GM23338 (cell line): ENCODE results near the gene GALE. TPM values are rescaled to one million over a fixed set of nuclear protein-coding genes. Genes with fewer than 3 reads are reported as not detected.

ENCODE experiments used
- ATAC-seq: fragments of 200-7000 bp; cut with Tn5 transposase; 3 replicates; pipeline ENCODE4 v1.9.1; 2020
- DNase-seq: peaks from one replicate; pipeline ENCODE4 v3.0.0-alpha.2; 2015; ENCODE audit warnings: low spot score
- H2AFZ ChIP-seq: fragments of 200-600 bp; sonication (generic); 2 replicates; pipeline ENCODE4 v1.8.0; 2016; ENCODE audit warnings: antibody characterized with exemption, mild to moderate bottlenecking, moderate library complexity
- H3F3A ChIP-seq: fragments of 200-600 bp; sonication (generic); replicated peaks from 2 replicates; pipeline ENCODE4 v1.8.0; 2017; ENCODE audit warnings: antibody characterized with exemption, mixed run types, low read depth
- H3K27ac ChIP-seq: fragments of 200-600 bp; sonication (generic); 2 replicates; pipeline ENCODE4 v1.6.1; 2016; ENCODE audit warnings: low read depth
- H3K27me3 ChIP-seq: fragments of 200-600 bp; sonication (generic); 2 replicates; pipeline ENCODE4 v1.8.0; 2016; ENCODE audit warnings: mild to moderate bottlenecking, mixed run types, moderate library complexity; ENCODE audit not compliant: insufficient read depth
- H3K36me3 ChIP-seq: fragments of 200-600 bp; sonication (generic); 2 replicates; pipeline ENCODE4 v1.8.0; 2016; ENCODE audit warnings: mild to moderate bottlenecking; ENCODE audit not compliant: insufficient read depth
- H3K4me1 ChIP-seq: fragments of 200-600 bp; sonication (generic); 2 replicates; pipeline ENCODE4 v1.8.0; 2016; ENCODE audit warnings: mild to moderate bottlenecking, moderate library complexity; ENCODE audit not compliant: insufficient read depth
- H3K4me2 ChIP-seq: fragments of 200-600 bp; sonication (generic); 2 replicates; pipeline ENCODE4 v1.7.1; 2017; ENCODE audit warnings: mixed run types
- H3K4me3 ChIP-seq: fragments of 200-600 bp; sonication (generic); 2 replicates; pipeline ENCODE4 v1.6.1; 2016; ENCODE audit warnings: mixed run types
- H3K79me2 ChIP-seq: fragments of 200-600 bp; sonication (generic); replicated peaks from 2 replicates; pipeline ENCODE4 v1.8.0; 2017; ENCODE audit warnings: mild to moderate bottlenecking; ENCODE audit not compliant: insufficient read depth
- H3K9me2 ChIP-seq: fragments of 200-600 bp; sonication (generic); 2 replicates; pipeline ENCODE4 v1.8.0; 2017; ENCODE audit not compliant: insufficient read depth
- H4K20me1 ChIP-seq: fragments of 200-600 bp; sonication (generic); replicated peaks from 2 replicates; pipeline ENCODE4 v1.8.0; 2017; ENCODE audit warnings: mild to moderate bottlenecking; ENCODE audit not compliant: insufficient read depth
- H3K27ac Mint-ChIP-seq: 2 replicates; pipeline ENCODE4 v1.8.0; 2020; ENCODE audit warnings: inconsistent platforms, mild to moderate bottlenecking, moderate library complexity, mixed read lengths
- H3K27me3 Mint-ChIP-seq: 3 replicates; pipeline ENCODE4 v1.8.0; 2022; ENCODE audit warnings: low read depth, mild to moderate bottlenecking, moderate library complexity, mixed read lengths, inconsistent platforms; ENCODE audit not compliant: insufficient read depth, poor library complexity
- H3K36me3 Mint-ChIP-seq: 3 replicates; pipeline ENCODE4 v1.8.0; 2021; ENCODE audit warnings: low read depth, mild to moderate bottlenecking, inconsistent platforms, moderate library complexity, mixed read lengths
- H3K4me1 Mint-ChIP-seq: 3 replicates; pipeline ENCODE4 v1.8.0; 2020; ENCODE audit warnings: mild to moderate bottlenecking, inconsistent platforms, mixed read lengths
- H3K4me3 Mint-ChIP-seq: 3 replicates; pipeline ENCODE4 v1.8.0; 2021; ENCODE audit warnings: moderate library complexity, mild to moderate bottlenecking, inconsistent platforms, mixed read lengths
- H3K9me3 Mint-ChIP-seq: 3 replicates; pipeline ENCODE4 v1.8.0; 2020; ENCODE audit warnings: moderate library complexity, mild to moderate bottlenecking, inconsistent platforms, mixed read lengths
- CTCF ChIP-seq, 2 experiments: fragments of 200-600 bp in 1 of 2; sonication (generic) in 1 of 2; conservative IDR thresholded peaks; 2 replicates each; pipeline versions ENCODE4 v1.5.1 to v1.6.1; 2016 to 2017; ENCODE audit warnings: antibody characterized with exemption in 2 of 2, low read depth in 2 of 2, mild to moderate bottlenecking in 2 of 2, moderate library complexity in 1 of 2
- EZH2 ChIP-seq: fragments of 200-600 bp; sonication (generic); IDR thresholded peaks from one replicate; pipeline ENCODE4 v1.8.0; 2017; ENCODE audit warnings: antibody characterized with exemption, mild to moderate bottlenecking, low read depth; ENCODE audit not compliant: unreplicated experiment
- STAT1 ChIP-seq: IDR thresholded peaks from one replicate; pipeline ENCODE4 v1.6.1; 2016; ENCODE audit warnings: antibody characterized with exemption; ENCODE audit not compliant: unreplicated experiment
- ZNF114 ChIP-seq: fragments of 250-450 bp; sonication (Bioruptor Pico); IDR thresholded peaks from 2 replicates; pipeline ENCODE4 v1.5.0; 2020; ENCODE audit warnings: mild to moderate bottlenecking, moderate library complexity
- ZNF331 ChIP-seq: fragments of 250-450 bp; sonication (Bioruptor Pico); IDR thresholded peaks from 2 replicates; pipeline ENCODE4 v1.5.0; 2020; ENCODE audit warnings: low read depth, mild to moderate bottlenecking, moderate library complexity
- ZNF462 ChIP-seq: fragments of 250-450 bp; sonication (Bioruptor Pico); IDR thresholded peaks from 2 replicates; pipeline ENCODE4 v1.5.0; 2020; ENCODE audit warnings: mild to moderate bottlenecking, moderate library complexity
- polyA plus RNA-seq: library from polyadenylated mRNA; unstranded; fragments of >200 nt; fragmentation: Nextera tagmentation; extraction: Ambion mirVana; gene quantifications from 2 replicates; pipeline ENCODE4 v1.2.1, GENCODE V29; 2016
- total RNA-seq: library from RNA; depleted of rRNA; stranded (reverse); fragments of >200 nt; shearing (Covaris generic); gene quantifications from 2 replicates; pipeline ENCODE4 v1.2.3, GENCODE V29; 2014
- TF ChIP-seq, protein P1 (sequence below): IDR thresholded peaks from 2 replicates; pipeline ENCODE4 v1.6.1; 2016; ENCODE audit warnings: antibody characterized with exemption

The GALE gene
- total and polyA plus RNA-seq, 2 experiments from 2014 or later, result 28.1 to 31.7 TPM

DNA sequence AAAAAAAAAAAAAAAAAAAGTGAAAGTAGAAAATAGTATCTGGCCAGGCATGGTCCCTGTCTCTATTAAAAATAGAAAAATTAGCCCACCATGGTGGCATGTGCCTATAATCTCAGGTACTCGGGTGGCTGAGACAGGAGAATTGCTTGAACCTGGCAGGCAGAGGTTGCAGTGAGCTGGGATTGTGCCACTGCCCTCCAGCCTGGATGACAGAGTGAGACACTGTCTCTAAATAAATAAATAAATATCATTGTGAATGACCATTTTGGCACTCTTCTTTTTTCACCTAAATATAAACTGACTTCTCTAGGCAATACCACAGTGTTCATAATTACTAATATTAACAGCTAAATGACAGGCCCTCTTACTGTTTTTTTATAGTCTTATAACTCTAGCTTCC, 42.7 kb downstream of the GALE start (continued):
- no peak for TF ChIP-seq ZNF462

DNA sequence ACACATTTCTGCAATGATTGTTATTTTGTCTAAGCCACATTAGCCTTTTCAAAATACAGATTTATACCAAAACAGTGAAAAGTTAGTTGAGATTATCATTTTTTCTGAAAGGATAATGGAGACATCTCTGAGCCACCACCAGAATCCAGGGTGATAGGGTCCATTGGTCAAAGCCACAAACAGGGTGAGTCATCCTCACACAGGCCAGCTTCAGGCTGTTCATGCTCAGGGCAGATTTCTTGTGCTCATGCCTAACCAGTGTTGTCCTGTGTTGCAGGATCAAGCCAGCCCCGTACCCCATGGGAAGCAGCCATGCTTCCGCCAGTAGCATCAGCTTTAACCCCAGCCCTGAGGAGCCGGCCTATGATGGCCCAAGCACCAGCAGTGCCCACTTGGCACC, 43.9 kb downstream of the GALE start:
- Histone ChIP-seq H3K27ac (no peak overlapping the region), H3K4me2 (no peak overlapping the region), H3K4me3 (no peak overlapping the region), H4K20me1 (peaks cover 22% of the 10 kb centered on the region), H3K4me1 (no peaks in the 10 kb centered on the region), H3K79me2 (peaks cover 11% of the 10 kb centered on the region), H3F3A (peaks cover 7% of the 10 kb centered on the region; the same call in 1 of the 2 replicates), H3K9me2 (no peaks in the 10 kb centered on the region), H3K27me3 (no peaks in the 10 kb centered on the region), H2AFZ (no peak overlapping the region), H3K36me3 (peaks cover 83% of the 10 kb centered on the region)
- H3K27me3 Mint-ChIP-seq, result peaks cover 9% of the 10 kb centered on the region
- no peak for ATAC-seq
- H3K4me1 Mint-ChIP-seq, result no peaks in the 10 kb centered on the region
- H3K4me3 Mint-ChIP-seq, result no peak overlapping the region
- DNase-seq, result no peak
- H3K9me3 Mint-ChIP-seq, result no peaks in the 10 kb centered on the region
- peaks cover 94% of the 10 kb centered on the region for H3K36me3 Mint-ChIP-seq
- H3K27ac Mint-ChIP-seq, result no peak overlapping the region
- TF ChIP-seq EZH2 (no peak), STAT1 (no peak), ZNF114 (CRISPR knock-in tag) (no peak), CTCF (conservative IDR thresholded peaks at IDR 0.05; ENCODE audit: low read depth in 2 of 2) (no peak), ZNF462 (no peak), ZNF331 (no peak)
- TF ChIP-seq, protein P1, sequence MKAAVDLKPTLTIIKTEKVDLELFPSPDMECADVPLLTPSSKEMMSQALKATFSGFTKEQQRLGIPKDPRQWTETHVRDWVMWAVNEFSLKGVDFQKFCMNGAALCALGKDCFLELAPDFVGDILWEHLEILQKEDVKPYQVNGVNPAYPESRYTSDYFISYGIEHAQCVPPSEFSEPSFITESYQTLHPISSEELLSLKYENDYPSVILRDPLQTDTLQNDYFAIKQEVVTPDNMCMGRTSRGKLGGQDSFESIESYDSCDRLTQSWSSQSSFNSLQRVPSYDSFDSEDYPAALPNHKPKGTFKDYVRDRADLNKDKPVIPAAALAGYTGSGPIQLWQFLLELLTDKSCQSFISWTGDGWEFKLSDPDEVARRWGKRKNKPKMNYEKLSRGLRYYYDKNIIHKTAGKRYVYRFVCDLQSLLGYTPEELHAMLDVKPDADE, result no peak
